ENCODE results near the gene COL24A1.

Gene COL24A1

DNA sequence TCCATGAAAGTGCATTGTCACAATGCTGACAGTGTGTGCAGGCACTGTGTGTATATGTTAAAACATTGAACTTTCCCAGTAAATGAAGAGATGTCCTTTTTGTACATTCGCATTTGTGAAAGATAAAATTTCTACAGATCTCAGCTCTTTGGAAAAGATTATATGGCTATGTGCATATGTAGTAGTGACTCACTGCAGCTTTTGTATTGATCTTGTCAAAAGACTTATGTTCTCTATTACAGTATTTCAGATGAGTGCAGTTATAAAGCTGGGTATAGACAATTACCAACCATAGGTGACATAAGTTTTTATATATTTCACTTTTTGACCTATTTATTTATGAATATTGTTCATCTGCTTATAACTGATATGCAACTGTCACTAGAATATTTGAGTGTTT is 212.6 kb downstream of the COL24A1 start:
- H2AFZ ChIP-seq (ENCODE audit: low read length): no peak overlapping the region
- H3K9me2 ChIP-seq (ENCODE audit: low read depth, low read length): no peaks in the 10 kb centered on the region
- H3K9ac ChIP-seq (ENCODE audit: low read length): no peak overlapping the region
- H4K20me1 ChIP-seq (ENCODE audit: insufficient read depth, low read length): no peaks in the 10 kb centered on the region
- no peaks in the 10 kb centered on the region for H3K9me3 ChIP-seq (ENCODE audit: low read length)
- TF ChIP-seq EZH2 (IDR thresholded peaks at IDR 0.05; ENCODE audit: borderline replicate concordance, low read length): no peak
- TF ChIP-seq, protein P1, sequence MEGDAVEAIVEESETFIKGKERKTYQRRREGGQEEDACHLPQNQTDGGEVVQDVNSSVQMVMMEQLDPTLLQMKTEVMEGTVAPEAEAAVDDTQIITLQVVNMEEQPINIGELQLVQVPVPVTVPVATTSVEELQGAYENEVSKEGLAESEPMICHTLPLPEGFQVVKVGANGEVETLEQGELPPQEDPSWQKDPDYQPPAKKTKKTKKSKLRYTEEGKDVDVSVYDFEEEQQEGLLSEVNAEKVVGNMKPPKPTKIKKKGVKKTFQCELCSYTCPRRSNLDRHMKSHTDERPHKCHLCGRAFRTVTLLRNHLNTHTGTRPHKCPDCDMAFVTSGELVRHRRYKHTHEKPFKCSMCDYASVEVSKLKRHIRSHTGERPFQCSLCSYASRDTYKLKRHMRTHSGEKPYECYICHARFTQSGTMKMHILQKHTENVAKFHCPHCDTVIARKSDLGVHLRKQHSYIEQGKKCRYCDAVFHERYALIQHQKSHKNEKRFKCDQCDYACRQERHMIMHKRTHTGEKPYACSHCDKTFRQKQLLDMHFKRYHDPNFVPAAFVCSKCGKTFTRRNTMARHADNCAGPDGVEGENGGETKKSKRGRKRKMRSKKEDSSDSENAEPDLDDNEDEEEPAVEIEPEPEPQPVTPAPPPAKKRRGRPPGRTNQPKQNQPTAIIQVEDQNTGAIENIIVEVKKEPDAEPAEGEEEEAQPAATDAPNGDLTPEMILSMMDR (IDR thresholded peaks at IDR 0.05; ENCODE audit: low read length): no peak
- no peaks in the 10 kb centered on the region for H3K36me3 ChIP-seq (ENCODE audit: insufficient read depth, low read length)
- no peak overlapping the region for H3K27ac ChIP-seq (ENCODE audit: low read depth, low read length, poor library complexity, severe bottlenecking)
- no peak overlapping the region for H3K4me2 ChIP-seq (ENCODE audit: low read length)
- no peaks in the 10 kb centered on the region for H3F3A ChIP-seq (ENCODE audit: insufficient read depth, low read length)
- no peaks in the 10 kb centered on the region for H3K4me1 ChIP-seq (ENCODE audit: insufficient read depth, low read length, severe bottlenecking)
- H3K27me3 ChIP-seq (ENCODE audit: insufficient read depth, low read length): no peaks in the 10 kb centered on the region
- no peak overlapping the region for H3K4me3 ChIP-seq (ENCODE audit: low read depth, low read length, poor library complexity, severe bottlenecking)
- no peaks in the 10 kb centered on the region for H3K79me2 ChIP-seq (ENCODE audit: insufficient read depth, low read length)

- Histone ChIP-seq H3K27ac (ENCODE audit: low read depth, low read length, poor library complexity, severe bottlenecking) (no peak overlapping the region), H3K79me2 (ENCODE audit: insufficient read depth, low read length) (no peaks in the 10 kb centered on the region), H3K36me3 (ENCODE audit: insufficient read depth, low read length) (no peaks in the 10 kb centered on the region), H3K9me3 (ENCODE audit: low read length) (no peaks in the 10 kb centered on the region), H3F3A (ENCODE audit: insufficient read depth, low read length) (no peaks in the 10 kb centered on the region), H2AFZ (ENCODE audit: low read length) (no peak overlapping the region), H3K27me3 (ENCODE audit: insufficient read depth, low read length) (no peaks in the 10 kb centered on the region), H3K4me3 (ENCODE audit: low read depth, low read length, poor library complexity, severe bottlenecking) (no peak overlapping the region), H3K4me1 (ENCODE audit: insufficient read depth, low read length, severe bottlenecking) (no peaks in the 10 kb centered on the region), H3K4me2 (ENCODE audit: low read length) (no peak overlapping the region), H4K20me1 (ENCODE audit: insufficient read depth, low read length) (no peaks in the 10 kb centered on the region), H3K9ac (ENCODE audit: low read length) (no peak overlapping the region), H3K9me2 (ENCODE audit: low read depth, low read length) (no peaks in the 10 kb centered on the region)
- no peak for TF ChIP-seq EZH2 (IDR thresholded peaks at IDR 0.05; ENCODE audit: borderline replicate concordance, low read length)
- TF ChIP-seq, protein P1 (IDR thresholded peaks at IDR 0.05; ENCODE audit: low read length): no peak
Observed at GRCh38 chr1:85943526-85943925, 213.0 kb downstream of the COL24A1 start.

GRCh38 chr1:85940656-85941306 is 215.8 kb downstream of the COL24A1 start:
- H3K79me2 ChIP-seq (ENCODE audit: insufficient read depth, low read length): no peaks in the 10 kb centered on the region
- H3K9me3 ChIP-seq (ENCODE audit: low read length): no peaks in the 10 kb centered on the region
- H3K36me3 ChIP-seq (ENCODE audit: insufficient read depth, low read length): no peaks in the 10 kb centered on the region
- H3F3A ChIP-seq (ENCODE audit: insufficient read depth, low read length): no peaks in the 10 kb centered on the region
- H3K27ac ChIP-seq (ENCODE audit: low read depth, low read length, poor library complexity, severe bottlenecking): no peak overlapping the region
- TF ChIP-seq, protein P1 (IDR thresholded peaks at IDR 0.05; ENCODE audit: low read length): no peak
- TF ChIP-seq EZH2 (IDR thresholded peaks at IDR 0.05; ENCODE audit: borderline replicate concordance, low read length): no peak
- no peaks in the 10 kb centered on the region for H3K27me3 ChIP-seq (ENCODE audit: insufficient read depth, low read length)
- no peak overlapping the region for H3K4me3 ChIP-seq (ENCODE audit: low read depth, low read length, poor library complexity, severe bottlenecking)
- H4K20me1 ChIP-seq (ENCODE audit: insufficient read depth, low read length): no peaks in the 10 kb centered on the region
- no peak overlapping the region for H3K4me2 ChIP-seq (ENCODE audit: low read length)
- no peaks in the 10 kb centered on the region for H3K4me1 ChIP-seq (ENCODE audit: insufficient read depth, low read length, severe bottlenecking)
- no peak overlapping the region for H2AFZ ChIP-seq (ENCODE audit: low read length)
- H3K9me2 ChIP-seq (ENCODE audit: low read depth, low read length): no peaks in the 10 kb centered on the region
- no peak overlapping the region for H3K9ac ChIP-seq (ENCODE audit: low read length)

Data from OCI-LY1 (cell line).